ENCODE results near the gene C7orf33.

Gene C7orf33

GRCh38 chr7:148650232-148650858, 59.8 kb downstream of the C7orf33 start:
- Histone ChIP-seq H4K20me1 (ENCODE audit: insufficient read depth, low read length) (no peaks in the 10 kb centered on the region), H3K79me2 (ENCODE audit: insufficient read depth, low read length) (no peaks in the 10 kb centered on the region), H3K4me1 (ENCODE audit: insufficient read depth, low read length, severe bottlenecking) (no peaks in the 10 kb centered on the region), H3K27ac (ENCODE audit: low read depth, low read length, poor library complexity, severe bottlenecking) (no peak overlapping the region), H3K27me3 (ENCODE audit: insufficient read depth, low read length) (no peaks in the 10 kb centered on the region; the same call in none of the 2 replicates), H3K9me3 (ENCODE audit: low read length) (no peaks in the 10 kb centered on the region), H3K9ac (ENCODE audit: low read length) (no peak overlapping the region), H3F3A (ENCODE audit: insufficient read depth, low read length) (no peaks in the 10 kb centered on the region), H3K4me2 (ENCODE audit: low read length) (no peak overlapping the region), H3K9me2 (ENCODE audit: low read depth, low read length) (no peaks in the 10 kb centered on the region), H3K4me3 (ENCODE audit: low read depth, low read length, poor library complexity, severe bottlenecking) (no peak overlapping the region), H3K36me3 (ENCODE audit: insufficient read depth, low read length) (no peaks in the 10 kb centered on the region), H2AFZ (ENCODE audit: low read length) (no peak overlapping the region)
- TF ChIP-seq EZH2 (IDR thresholded peaks at IDR 0.05; ENCODE audit: borderline replicate concordance, low read length) (no peak), CTCF (IDR thresholded peaks at IDR 0.05; ENCODE audit: low read length) (no peak)

GRCh38 chr7:148652773-148653172, 62.2 kb downstream of the C7orf33 start:
- Histone ChIP-seq H3K36me3 (ENCODE audit: insufficient read depth, low read length) (no peaks in the 10 kb centered on the region), H2AFZ (ENCODE audit: low read length) (no peak overlapping the region)

GRCh38 chr7:148657929-148658328, 67.4 kb downstream of the C7orf33 start:
- no peak overlapping the region for H2AFZ ChIP-seq (ENCODE audit: low read length)

More at GRCh38 chr7:148652773-148653172, 62.2 kb downstream of the C7orf33 start:
- no peak overlapping the region for H3K9ac ChIP-seq (ENCODE audit: low read length)
- no peaks in the 10 kb centered on the region for H3K79me2 ChIP-seq (ENCODE audit: insufficient read depth, low read length)
- no peak overlapping the region for H3K4me3 ChIP-seq (ENCODE audit: low read depth, low read length, poor library complexity, severe bottlenecking)
- TF ChIP-seq EZH2 (IDR thresholded peaks at IDR 0.05; ENCODE audit: borderline replicate concordance, low read length) (no peak), CTCF (IDR thresholded peaks at IDR 0.05; ENCODE audit: low read length) (no peak)
- H3K9me2 ChIP-seq (ENCODE audit: low read depth, low read length), result no peaks in the 10 kb centered on the region
- H3F3A ChIP-seq (ENCODE audit: insufficient read depth, low read length), result no peaks in the 10 kb centered on the region
- no peak overlapping the region for H3K27ac ChIP-seq (ENCODE audit: low read depth, low read length, poor library complexity, severe bottlenecking)
- no peaks in the 10 kb centered on the region for H3K4me1 ChIP-seq (ENCODE audit: insufficient read depth, low read length, severe bottlenecking)
- H4K20me1 ChIP-seq (ENCODE audit: insufficient read depth, low read length), result no peaks in the 10 kb centered on the region
- H3K27me3 ChIP-seq (ENCODE audit: insufficient read depth, low read length), result no peaks in the 10 kb centered on the region; the same call in 1 of the 2 replicates
- no peaks in the 10 kb centered on the region for H3K9me3 ChIP-seq (ENCODE audit: low read length)
- no peak overlapping the region for H3K4me2 ChIP-seq (ENCODE audit: low read length)

More at GRCh38 chr7:148657929-148658328, 67.4 kb downstream of the C7orf33 start:
- Histone ChIP-seq H3F3A (ENCODE audit: insufficient read depth, low read length) (no peaks in the 10 kb centered on the region), H4K20me1 (ENCODE audit: insufficient read depth, low read length) (no peaks in the 10 kb centered on the region), H3K9me3 (ENCODE audit: low read length) (no peaks in the 10 kb centered on the region), H3K4me3 (ENCODE audit: low read depth, low read length, poor library complexity, severe bottlenecking) (no peak overlapping the region), H3K36me3 (ENCODE audit: insufficient read depth, low read length) (no peaks in the 10 kb centered on the region), H3K27me3 (ENCODE audit: insufficient read depth, low read length) (no peaks in the 10 kb centered on the region; the same call in 1 of the 2 replicates), H3K4me1 (ENCODE audit: insufficient read depth, low read length, severe bottlenecking) (no peaks in the 10 kb centered on the region), H3K4me2 (ENCODE audit: low read length) (no peak overlapping the region), H3K9ac (ENCODE audit: low read length) (no peak overlapping the region), H3K79me2 (ENCODE audit: insufficient read depth, low read length) (no peaks in the 10 kb centered on the region), H3K27ac (ENCODE audit: low read depth, low read length, poor library complexity, severe bottlenecking) (no peak overlapping the region), H3K9me2 (ENCODE audit: low read depth, low read length) (no peaks in the 10 kb centered on the region)
- TF ChIP-seq EZH2 (IDR thresholded peaks at IDR 0.05; ENCODE audit: borderline replicate concordance, low read length) (no peak), CTCF (IDR thresholded peaks at IDR 0.05; ENCODE audit: low read length) (no peak)
